Measurements from ENCODE around the gene MAPKAP1. TPM values are rescaled to one million over a fixed set of nuclear protein-coding genes. Genes with fewer than 3 reads are reported as not detected.

Gene MAPKAP1
- polyA plus RNA-seq, 3 donors: 39.9 to 57.5 (median 44.1) TPM

DNA sequence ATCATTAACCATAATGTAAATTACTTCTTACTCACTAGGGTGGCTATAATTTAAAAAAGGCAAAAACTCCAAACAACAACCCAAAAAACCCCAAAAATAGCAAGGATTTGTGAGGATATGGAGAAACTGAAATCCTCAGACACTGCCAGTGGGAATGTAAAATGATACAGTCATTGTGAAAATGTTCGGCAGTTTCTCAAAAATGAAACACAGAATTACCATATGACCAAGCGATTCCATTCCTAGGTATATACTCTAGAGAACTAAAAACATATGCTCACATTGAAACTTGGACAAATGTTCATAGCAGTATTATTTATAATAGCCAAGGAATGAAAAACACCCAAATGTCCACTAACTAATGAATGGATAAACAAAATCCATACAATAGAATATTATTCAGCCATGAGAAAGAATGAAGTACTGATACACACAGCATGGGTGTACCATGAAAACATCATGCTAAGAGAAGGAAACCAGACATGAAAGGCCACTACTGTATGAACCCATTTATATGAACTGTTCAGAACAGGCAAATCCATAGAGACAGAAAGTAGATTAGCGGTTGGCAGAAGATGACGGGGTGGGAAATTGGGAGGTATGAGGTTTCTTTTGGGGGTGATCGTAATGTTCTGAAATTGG is 119.1 kb downstream of the MAPKAP1 start:
- Histone ChIP-seq H3K27me3 (ENCODE audit: control insufficient read depth in 2 of 2, insufficient read depth in 2 of 2, low read length in 2 of 2) (no peaks in the 10 kb centered on the region), H3K27ac (ENCODE audit: low read depth in 1 of 2, low read length in 2 of 2) (no peak overlapping the region), H3K4me1 (ENCODE audit: control insufficient read depth in 1 of 2, insufficient read depth in 2 of 2, low read length in 2 of 2) (no peaks in the 10 kb centered on the region), H3K9me3 (replicated peaks in 1 of 2; ENCODE audit: control insufficient read depth in 1 of 2, insufficient read depth in 1 of 2, low read length in 2 of 2) (no peaks in the 10 kb centered on the region), H3K9ac (ENCODE audit: insufficient read depth, low read length, poor library complexity, severe bottlenecking) (no peak overlapping the region), H2AFZ (ENCODE audit: insufficient read depth, low read depth, low read length, poor library complexity, severe bottlenecking) (no peak overlapping the region), H3K4me3 (replicated peaks in 1 of 3; ENCODE audit: low read depth in 2 of 3, low read length in 3 of 3) (no peak overlapping the region), H3K4me2 (replicated peaks; ENCODE audit: extremely low read depth, low read length, poor library complexity, severe bottlenecking) (no peak overlapping the region), H3K36me3 (replicated peaks in 1 of 2; ENCODE audit: control insufficient read depth in 1 of 2, insufficient read depth in 2 of 2, low read length in 2 of 2) (peaks cover 14 to 31% of the 10 kb centered on the region in 2 donors), H4K20me1 (ENCODE audit: insufficient read depth, low read length) (peaks cover 68% of the 10 kb centered on the region), H3K79me2 (ENCODE audit: insufficient read depth, low read length) (peaks cover 12% of the 10 kb centered on the region)
- TF ChIP-seq, protein P1, sequence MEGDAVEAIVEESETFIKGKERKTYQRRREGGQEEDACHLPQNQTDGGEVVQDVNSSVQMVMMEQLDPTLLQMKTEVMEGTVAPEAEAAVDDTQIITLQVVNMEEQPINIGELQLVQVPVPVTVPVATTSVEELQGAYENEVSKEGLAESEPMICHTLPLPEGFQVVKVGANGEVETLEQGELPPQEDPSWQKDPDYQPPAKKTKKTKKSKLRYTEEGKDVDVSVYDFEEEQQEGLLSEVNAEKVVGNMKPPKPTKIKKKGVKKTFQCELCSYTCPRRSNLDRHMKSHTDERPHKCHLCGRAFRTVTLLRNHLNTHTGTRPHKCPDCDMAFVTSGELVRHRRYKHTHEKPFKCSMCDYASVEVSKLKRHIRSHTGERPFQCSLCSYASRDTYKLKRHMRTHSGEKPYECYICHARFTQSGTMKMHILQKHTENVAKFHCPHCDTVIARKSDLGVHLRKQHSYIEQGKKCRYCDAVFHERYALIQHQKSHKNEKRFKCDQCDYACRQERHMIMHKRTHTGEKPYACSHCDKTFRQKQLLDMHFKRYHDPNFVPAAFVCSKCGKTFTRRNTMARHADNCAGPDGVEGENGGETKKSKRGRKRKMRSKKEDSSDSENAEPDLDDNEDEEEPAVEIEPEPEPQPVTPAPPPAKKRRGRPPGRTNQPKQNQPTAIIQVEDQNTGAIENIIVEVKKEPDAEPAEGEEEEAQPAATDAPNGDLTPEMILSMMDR (IDR thresholded peaks at IDR 0.05): no peak
- Mint-ChIP-seq H3K27me3 (ENCODE audit: low read depth in 3 of 3) (peaks cover 0 to 2% (median 0%) of the 10 kb centered on the region in 3 donors), H3K9me3 (peaks cover 0 to 2% (median 0%) of the 10 kb centered on the region in 7 donors), H3K36me3 (peaks cover 29 to 32% of the 10 kb centered on the region in 2 donors), H3K4me1 (peaks cover 6% of the 10 kb centered on the region), H3K4me3 (no peak overlapping the region), H3K27ac (no peak overlapping the region)
- no peak for DNase-seq
- WGBS (ENCODE audit: insufficient coverage): no CpG with 5 or more reads among the region's 5 CpGs
- intact Hi-C loops (cut with micrococcal nuclease): no loop called here

DNA sequence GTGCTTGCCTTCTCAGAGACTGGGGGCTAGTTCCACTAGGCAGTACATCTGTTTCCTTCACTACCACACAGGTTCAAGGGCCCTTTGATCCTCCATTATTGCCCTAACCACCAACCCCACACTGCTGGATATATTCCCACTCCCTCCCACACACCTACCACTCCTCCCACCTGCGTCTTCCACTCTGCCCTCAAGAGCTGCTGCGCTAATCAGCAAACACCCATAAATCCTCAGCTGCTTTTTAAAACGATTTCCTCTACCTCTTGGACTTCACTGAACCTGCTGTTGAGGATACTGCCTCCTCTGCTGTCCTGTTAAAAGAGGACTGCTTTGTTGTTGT is 120.9 kb downstream of the MAPKAP1 start:
- Histone ChIP-seq H3K4me3 (replicated peaks in 1 of 3; ENCODE audit: low read depth in 2 of 3, low read length in 3 of 3) (no peak overlapping the region), H3K4me2 (replicated peaks; ENCODE audit: extremely low read depth, low read length, poor library complexity, severe bottlenecking) (no peak overlapping the region), H2AFZ (ENCODE audit: insufficient read depth, low read depth, low read length, poor library complexity, severe bottlenecking) (no peak overlapping the region), H3K36me3 (replicated peaks in 1 of 2; ENCODE audit: control insufficient read depth in 1 of 2, insufficient read depth in 2 of 2, low read length in 2 of 2) (peaks cover 17 to 40% of the 10 kb centered on the region in 2 donors), H3K9me3 (replicated peaks in 1 of 2; ENCODE audit: control insufficient read depth in 1 of 2, insufficient read depth in 1 of 2, low read length in 2 of 2) (no peaks in the 10 kb centered on the region), H4K20me1 (ENCODE audit: insufficient read depth, low read length) (peaks cover 58% of the 10 kb centered on the region), H3K4me1 (ENCODE audit: control insufficient read depth in 1 of 2, insufficient read depth in 2 of 2, low read length in 2 of 2) (no peaks in the 10 kb centered on the region), H3K27ac (ENCODE audit: low read depth in 1 of 2, low read length in 2 of 2) (no peak overlapping the region), H3K9ac (ENCODE audit: insufficient read depth, low read length, poor library complexity, severe bottlenecking) (no peak overlapping the region), H3K27me3 (ENCODE audit: control insufficient read depth in 2 of 2, insufficient read depth in 2 of 2, low read length in 2 of 2) (no peaks in the 10 kb centered on the region), H3K79me2 (ENCODE audit: insufficient read depth, low read length) (peaks cover 12% of the 10 kb centered on the region)
- peaks cover 43% of the 10 kb centered on the region in 2 donors for H3K36me3 Mint-ChIP-seq
- H3K9me3 Mint-ChIP-seq: peaks cover 0 to 2% (median 0%) of the 10 kb centered on the region in 7 donors
- TF ChIP-seq, protein P1 (IDR thresholded peaks at IDR 0.05): no peak
- H3K4me3 Mint-ChIP-seq: no peak overlapping the region
- peak overlapping the region in 4 of 7 donors; percentile 30 to 51 (median 48) for H3K27ac Mint-ChIP-seq
- 50% methylated on average over 1 of the region's 3 CpGs for WGBS (ENCODE audit: insufficient coverage)
- H3K4me1 Mint-ChIP-seq: peaks cover 6% of the 10 kb centered on the region
- H3K27me3 Mint-ChIP-seq (ENCODE audit: low read depth in 3 of 3): peaks cover 0 to 1% (median 0%) of the 10 kb centered on the region in 3 donors
- no peak for DNase-seq
- intact Hi-C loops (cut with micrococcal nuclease): no loop called here
